ENCODE results near the gene NHLRC4.

DNA sequence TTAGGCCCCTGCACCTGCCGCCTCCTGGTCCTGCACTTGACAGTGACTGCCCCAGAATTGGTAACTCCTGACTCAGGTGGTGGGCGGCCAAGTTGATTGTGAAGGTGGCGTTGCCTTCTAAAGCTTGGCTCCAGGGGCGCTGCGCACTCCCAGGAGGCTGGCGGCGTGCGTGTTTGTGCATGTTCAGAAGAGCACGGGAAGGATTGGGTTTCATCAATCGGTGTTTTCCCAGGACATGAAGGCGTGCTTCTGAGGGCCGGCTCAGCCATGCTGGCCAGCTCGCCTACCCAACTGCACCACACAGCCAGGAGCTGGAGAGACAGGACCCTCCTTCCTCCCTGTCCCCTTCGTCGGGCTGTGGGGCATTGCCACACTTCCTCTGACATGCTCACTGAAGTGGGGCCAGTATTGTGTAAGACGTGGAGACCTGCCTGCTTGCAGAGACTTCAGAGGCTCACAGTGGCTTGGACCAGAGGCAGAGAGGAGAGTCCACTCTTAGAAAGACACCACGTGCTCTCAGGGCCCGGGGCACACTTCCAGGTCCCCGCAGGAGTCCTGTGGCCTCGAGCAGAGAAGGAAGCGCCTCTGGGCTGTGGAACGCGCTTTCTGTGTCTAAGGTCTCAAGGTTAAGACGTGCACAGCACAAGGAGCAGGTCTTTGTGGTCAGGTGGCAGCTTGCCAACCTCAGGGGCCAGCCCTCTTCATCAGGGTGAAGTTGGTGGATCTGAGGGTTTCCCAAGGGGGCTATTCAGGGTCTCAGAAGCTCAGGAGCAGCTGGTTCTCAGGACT is 25.9 kb downstream of the NHLRC4 start:
- TF ChIP-seq, protein P1, sequence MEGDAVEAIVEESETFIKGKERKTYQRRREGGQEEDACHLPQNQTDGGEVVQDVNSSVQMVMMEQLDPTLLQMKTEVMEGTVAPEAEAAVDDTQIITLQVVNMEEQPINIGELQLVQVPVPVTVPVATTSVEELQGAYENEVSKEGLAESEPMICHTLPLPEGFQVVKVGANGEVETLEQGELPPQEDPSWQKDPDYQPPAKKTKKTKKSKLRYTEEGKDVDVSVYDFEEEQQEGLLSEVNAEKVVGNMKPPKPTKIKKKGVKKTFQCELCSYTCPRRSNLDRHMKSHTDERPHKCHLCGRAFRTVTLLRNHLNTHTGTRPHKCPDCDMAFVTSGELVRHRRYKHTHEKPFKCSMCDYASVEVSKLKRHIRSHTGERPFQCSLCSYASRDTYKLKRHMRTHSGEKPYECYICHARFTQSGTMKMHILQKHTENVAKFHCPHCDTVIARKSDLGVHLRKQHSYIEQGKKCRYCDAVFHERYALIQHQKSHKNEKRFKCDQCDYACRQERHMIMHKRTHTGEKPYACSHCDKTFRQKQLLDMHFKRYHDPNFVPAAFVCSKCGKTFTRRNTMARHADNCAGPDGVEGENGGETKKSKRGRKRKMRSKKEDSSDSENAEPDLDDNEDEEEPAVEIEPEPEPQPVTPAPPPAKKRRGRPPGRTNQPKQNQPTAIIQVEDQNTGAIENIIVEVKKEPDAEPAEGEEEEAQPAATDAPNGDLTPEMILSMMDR (conservative IDR thresholded peaks at IDR 0.05; ENCODE audit: low read depth, low read length): no peak
- TF ChIP-seq RAD21 (IDR thresholded peaks at IDR 0.05; ENCODE audit: low read length) (no peak), SMC3 (IDR thresholded peaks at IDR 0.05; ENCODE audit: low read depth, low read length) (no peak), MAZ (IDR thresholded peaks at IDR 0.05; ENCODE audit: borderline replicate concordance, low read depth, low read length) (no peak), POLR2A (IDR thresholded peaks at IDR 0.05; ENCODE audit: low read depth, low read length) (no peak), FOS (IDR thresholded peaks at IDR 0.05; ENCODE audit: low read depth, low read length) (no peak), RCOR1 (IDR thresholded peaks at IDR 0.05; ENCODE audit: insufficient replicate concordance, low read length) (no peak), MAFK (IDR thresholded peaks at IDR 0.05; ENCODE audit: low read depth, low read length) (no peak), BHLHE40 (IDR thresholded peaks at IDR 0.05; ENCODE audit: low read depth, low read length) (no peak), RFX5 (IDR thresholded peaks at IDR 0.05; ENCODE audit: low read depth, low read length) (no peak), NFE2L2 (IDR thresholded peaks at IDR 0.05; ENCODE audit: low read depth, low read length) (no peak)
- TF ChIP-seq, protein P2, sequence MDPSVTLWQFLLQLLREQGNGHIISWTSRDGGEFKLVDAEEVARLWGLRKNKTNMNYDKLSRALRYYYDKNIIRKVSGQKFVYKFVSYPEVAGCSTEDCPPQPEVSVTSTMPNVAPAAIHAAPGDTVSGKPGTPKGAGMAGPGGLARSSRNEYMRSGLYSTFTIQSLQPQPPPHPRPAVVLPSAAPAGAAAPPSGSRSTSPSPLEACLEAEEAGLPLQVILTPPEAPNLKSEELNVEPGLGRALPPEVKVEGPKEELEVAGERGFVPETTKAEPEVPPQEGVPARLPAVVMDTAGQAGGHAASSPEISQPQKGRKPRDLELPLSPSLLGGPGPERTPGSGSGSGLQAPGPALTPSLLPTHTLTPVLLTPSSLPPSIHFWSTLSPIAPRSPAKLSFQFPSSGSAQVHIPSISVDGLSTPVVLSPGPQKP (IDR thresholded peaks at IDR 0.05; ENCODE audit: borderline replicate concordance, low read depth, low read length): no peak
- TF ChIP-seq, protein P3, sequence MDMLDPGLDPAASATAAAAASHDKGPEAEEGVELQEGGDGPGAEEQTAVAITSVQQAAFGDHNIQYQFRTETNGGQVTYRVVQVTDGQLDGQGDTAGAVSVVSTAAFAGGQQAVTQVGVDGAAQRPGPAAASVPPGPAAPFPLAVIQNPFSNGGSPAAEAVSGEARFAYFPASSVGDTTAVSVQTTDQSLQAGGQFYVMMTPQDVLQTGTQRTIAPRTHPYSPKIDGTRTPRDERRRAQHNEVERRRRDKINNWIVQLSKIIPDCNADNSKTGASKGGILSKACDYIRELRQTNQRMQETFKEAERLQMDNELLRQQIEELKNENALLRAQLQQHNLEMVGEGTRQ (IDR thresholded peaks at IDR 0.05; ENCODE audit: low read depth, low read length): no peak
